ES-I3 (cell line): Measurements from ENCODE around the gene C16orf87.

Experiments
- H3K36me3 ChIP-seq: 2 replicates; pipeline ENCODE4 v1.6.1; 2013; ENCODE audit warnings: mild to moderate bottlenecking, low read length, control low read depth, moderate library complexity; ENCODE audit not compliant: insufficient read depth
- H3K4me1 ChIP-seq: 2 replicates; pipeline ENCODE4 v1.6.1; 2013; ENCODE audit warnings: mild to moderate bottlenecking, control low read depth, low read length; ENCODE audit not compliant: insufficient read depth
- H3K9ac ChIP-seq: 2 replicates; pipeline ENCODE4 v1.6.1; 2013; ENCODE audit warnings: low read depth, mild to moderate bottlenecking, low read length, moderate library complexity
- H3K9me3 ChIP-seq: 2 replicates; pipeline ENCODE4 v1.6.1; 2013; ENCODE audit warnings: mild to moderate bottlenecking, low read length, moderate library complexity; ENCODE audit not compliant: control insufficient read depth, insufficient read depth

The C16orf87 gene

DNA sequence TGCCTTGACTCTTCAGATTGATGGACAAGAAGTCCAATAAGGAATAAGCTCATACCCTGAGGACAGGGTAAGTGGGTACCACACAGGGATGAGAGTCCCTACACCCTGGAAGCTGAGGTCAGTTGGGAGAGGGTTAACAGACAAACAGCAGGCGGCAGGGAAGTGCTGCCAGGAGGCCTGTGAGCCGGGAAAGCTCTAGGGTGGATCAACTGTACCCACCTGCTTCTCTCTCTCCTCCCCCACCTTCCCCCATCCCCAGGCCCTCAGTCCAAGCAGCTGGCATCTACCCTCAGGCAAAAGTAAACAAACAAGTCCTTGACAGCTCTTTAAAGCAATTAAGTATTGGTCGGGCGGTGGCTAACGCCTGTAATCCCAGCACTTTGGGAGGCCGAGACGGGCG lies 62.2 kb downstream of the C16orf87 start:
- Histone ChIP-seq H3K4me1 (no peaks in the 10 kb centered on the region), H3K9me3 (no peaks in the 10 kb centered on the region), H3K9ac (no peak overlapping the region), H3K36me3 (no peaks in the 10 kb centered on the region)

DNA sequence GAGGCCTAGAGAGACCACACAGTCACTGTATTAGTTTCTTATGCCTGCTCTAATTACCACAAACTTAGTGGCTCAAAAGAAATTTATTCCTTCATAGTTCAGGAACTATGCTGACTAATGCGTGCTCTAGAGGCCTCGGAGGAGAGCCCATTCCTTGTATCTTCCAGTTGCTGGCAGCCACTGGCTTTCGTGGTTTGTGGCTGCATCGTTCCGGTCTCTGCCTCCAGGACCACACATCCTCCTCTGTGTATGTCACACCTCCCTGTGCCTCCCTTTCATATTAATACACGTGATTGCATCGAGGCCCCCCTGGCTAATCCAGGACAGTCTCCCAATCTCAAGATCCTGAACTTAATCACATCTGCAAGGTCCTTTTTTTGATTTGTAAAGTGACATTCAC lies 65.9 kb downstream of the C16orf87 start:
- Histone ChIP-seq H3K9me3 (no peaks in the 10 kb centered on the region), H3K4me1 (no peaks in the 10 kb centered on the region)

DNA sequence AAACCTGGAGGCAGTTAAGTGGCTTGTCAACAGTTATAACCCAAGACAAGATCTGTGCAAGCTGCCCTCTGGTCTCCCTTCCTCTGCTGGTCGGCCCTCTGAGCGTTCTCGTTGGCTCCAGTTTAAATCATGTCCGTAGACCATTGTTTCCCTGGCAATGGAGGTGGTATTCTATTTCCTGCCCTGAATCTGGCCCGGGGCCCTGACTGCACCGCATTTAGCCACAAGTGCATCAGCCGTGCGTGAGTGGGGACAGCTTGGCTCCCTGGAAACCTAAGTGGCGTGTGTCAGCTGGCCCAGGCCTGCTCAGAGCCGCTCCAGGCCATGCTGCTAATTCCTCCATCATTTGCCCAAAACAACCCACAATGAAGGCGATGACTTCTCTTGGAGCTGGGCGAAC lies 67.8 kb downstream of the C16orf87 start:
- H3K9me3 ChIP-seq = no peaks in the 10 kb centered on the region
- no peaks in the 10 kb centered on the region for H3K36me3 ChIP-seq
- no peak overlapping the region for H3K9ac ChIP-seq
- no peaks in the 10 kb centered on the region; the same call in 1 of the 2 replicates for H3K4me1 ChIP-seq

More for the DNA sequence above, 65.9 kb downstream of the C16orf87 start:
- Histone ChIP-seq H3K9ac (no peak overlapping the region), H3K36me3 (no peaks in the 10 kb centered on the region)

DNA sequence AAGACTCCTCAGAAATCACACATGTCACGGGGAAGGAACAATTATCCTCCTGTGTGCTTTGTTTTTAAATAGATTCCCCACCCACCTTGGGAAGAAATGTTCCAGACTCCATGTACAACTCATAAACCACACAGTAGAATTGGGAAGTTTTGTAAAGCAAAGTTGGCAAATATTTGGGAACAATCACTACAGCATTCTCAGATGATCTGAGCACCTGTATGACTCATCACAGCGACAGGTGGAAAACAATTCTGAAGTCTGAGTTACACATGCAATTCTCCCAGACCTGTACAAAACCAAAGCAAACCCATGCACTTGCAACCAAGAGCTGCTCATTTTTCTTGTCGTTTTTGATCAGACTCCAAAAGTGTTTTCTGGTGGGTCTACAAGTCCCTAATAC lies 68.4 kb downstream of the C16orf87 start:
- Histone ChIP-seq H3K9ac (no peak overlapping the region), H3K9me3 (no peaks in the 10 kb centered on the region), H3K4me1 (peaks cover 3% of the 10 kb centered on the region; the same call in 1 of the 2 replicates), H3K36me3 (no peaks in the 10 kb centered on the region)

DNA sequence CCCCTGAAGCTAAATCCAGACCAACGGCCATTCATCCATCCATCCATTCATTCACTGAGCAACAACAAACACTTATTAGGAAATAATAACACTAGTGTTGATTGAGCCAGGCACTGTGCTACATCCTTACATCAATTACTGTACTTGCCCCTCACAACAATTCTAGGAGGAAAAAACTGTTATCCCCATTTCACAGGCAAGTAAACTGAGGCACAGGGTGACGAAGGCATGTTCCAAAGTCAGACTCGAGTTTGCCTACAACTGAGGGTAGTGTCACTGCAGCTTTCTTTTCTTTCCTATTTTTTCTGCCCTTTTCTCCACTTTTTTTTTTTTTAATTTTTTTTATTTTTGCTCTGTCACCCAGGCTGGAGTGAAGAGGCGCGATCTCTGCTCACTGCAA lies 71.7 kb downstream of the C16orf87 start:
- Histone ChIP-seq H3K9me3 (no peaks in the 10 kb centered on the region), H3K9ac (no peak overlapping the region), H3K4me1 (peaks cover 3% of the 10 kb centered on the region; the same call in 1 of the 2 replicates), H3K36me3 (no peaks in the 10 kb centered on the region)

DNA sequence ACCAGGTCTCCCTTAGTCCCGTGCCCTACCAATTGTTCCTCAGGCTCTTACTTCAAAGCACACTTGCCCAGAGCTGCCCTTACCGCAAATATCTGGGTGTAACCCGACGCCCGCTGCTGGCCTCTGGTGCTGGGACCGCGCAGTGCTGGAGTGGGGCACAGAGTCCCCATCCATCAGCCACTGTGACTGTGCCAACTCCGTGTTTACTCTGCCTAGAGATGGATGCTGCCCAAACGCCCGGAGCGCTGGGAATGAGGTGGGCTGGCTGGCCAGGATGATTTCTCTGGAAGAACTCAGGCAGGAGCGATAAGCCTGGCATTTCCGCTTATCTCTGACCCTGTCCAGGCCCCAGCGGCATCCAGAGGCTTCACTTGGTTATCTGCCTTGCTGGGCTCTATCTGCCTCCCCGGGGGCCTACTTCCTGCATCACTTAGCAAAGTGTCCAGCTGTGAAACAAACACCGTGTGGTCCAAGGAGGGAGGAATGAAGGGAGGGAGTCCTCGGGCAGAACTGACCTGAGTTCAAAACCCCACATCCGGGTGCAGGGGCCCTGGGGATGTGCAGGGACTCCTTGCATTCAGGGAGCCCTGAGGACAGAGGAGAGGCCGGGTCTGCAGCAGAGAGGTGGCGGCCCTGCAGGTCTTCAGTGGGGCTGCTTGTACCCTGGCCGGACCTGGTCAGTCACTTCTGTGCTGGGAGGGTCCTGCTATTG lies 73.5 kb downstream of the C16orf87 start:
- no peak overlapping the region for H3K9ac ChIP-seq
- peaks cover 3% of the 10 kb centered on the region; the same call in 1 of the 2 replicates for H3K4me1 ChIP-seq
- no peaks in the 10 kb centered on the region for H3K36me3 ChIP-seq
- no peaks in the 10 kb centered on the region for H3K9me3 ChIP-seq

DNA sequence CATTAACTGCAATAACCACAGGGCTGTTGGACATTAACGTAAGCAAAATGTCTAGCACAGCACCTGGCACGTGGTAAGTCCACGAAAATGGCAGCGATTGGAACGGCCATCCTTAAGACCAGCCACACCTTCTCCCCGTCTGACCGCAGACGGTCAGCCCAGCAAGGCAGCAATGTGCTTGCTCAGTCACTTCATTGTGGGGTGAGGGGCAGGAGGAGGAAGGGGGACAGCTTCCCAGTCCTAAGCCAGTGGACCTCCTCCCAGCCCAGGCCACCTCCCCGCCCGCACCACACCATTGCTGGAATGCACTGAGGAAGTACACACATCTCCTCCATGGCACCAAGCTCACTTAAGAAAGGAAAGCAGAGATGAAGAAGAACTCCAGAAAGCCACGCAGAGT lies 74.2 kb downstream of the C16orf87 start:
- Histone ChIP-seq H3K36me3 (no peaks in the 10 kb centered on the region), H3K4me1 (peaks cover 3% of the 10 kb centered on the region; the same call in 1 of the 2 replicates), H3K9me3 (no peaks in the 10 kb centered on the region), H3K9ac (no peak overlapping the region)

DNA sequence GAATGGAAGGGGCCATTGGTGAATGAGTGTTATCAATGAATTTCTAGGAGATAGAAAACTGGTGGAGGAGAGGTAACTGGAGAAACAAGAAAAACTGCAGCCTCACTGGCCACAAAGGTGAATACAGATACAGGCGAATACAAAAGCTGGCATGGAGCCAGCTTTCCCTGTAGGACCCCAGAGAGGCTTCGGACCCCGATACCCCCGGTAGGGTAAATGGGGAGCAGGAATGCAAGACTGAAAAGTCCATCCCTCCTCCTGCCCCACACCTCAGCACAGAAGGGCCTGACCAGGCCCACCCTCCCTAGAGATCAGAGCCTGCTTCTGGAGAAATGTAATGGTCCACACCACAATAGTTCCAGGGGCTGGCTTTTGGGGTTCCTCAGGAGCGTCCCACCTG lies 78.0 kb downstream of the C16orf87 start:
- no peak overlapping the region for H3K9ac ChIP-seq
- no peaks in the 10 kb centered on the region for H3K9me3 ChIP-seq
- peaks cover 22% of the 10 kb centered on the region; the same call in 1 of the 2 replicates for H3K4me1 ChIP-seq
- no peaks in the 10 kb centered on the region for H3K36me3 ChIP-seq

DNA sequence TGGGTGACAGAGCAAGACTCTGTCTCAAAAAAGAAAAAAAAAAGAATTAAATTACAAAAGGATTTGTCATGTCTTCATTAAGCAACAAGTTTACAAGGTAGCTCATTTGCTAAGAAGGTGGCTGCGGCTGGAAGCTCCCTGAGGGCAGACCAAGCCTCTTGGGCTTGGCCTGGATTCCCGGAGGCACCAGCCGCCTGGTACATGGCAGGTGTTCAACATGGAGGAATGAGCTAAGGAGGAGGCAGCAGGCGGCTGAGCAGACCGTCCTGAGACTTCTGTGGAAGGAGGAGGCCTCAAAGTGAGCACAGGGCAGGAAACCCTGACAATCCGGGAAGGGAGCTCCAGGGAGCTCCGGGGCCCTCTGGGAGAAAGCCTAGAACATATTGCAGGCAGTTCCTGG lies 79.6 kb downstream of the C16orf87 start:
- Histone ChIP-seq H3K4me1 (peaks cover 34% of the 10 kb centered on the region; the same call in 1 of the 2 replicates), H3K9ac (no peak overlapping the region), H3K9me3 (no peaks in the 10 kb centered on the region), H3K36me3 (no peaks in the 10 kb centered on the region)

DNA sequence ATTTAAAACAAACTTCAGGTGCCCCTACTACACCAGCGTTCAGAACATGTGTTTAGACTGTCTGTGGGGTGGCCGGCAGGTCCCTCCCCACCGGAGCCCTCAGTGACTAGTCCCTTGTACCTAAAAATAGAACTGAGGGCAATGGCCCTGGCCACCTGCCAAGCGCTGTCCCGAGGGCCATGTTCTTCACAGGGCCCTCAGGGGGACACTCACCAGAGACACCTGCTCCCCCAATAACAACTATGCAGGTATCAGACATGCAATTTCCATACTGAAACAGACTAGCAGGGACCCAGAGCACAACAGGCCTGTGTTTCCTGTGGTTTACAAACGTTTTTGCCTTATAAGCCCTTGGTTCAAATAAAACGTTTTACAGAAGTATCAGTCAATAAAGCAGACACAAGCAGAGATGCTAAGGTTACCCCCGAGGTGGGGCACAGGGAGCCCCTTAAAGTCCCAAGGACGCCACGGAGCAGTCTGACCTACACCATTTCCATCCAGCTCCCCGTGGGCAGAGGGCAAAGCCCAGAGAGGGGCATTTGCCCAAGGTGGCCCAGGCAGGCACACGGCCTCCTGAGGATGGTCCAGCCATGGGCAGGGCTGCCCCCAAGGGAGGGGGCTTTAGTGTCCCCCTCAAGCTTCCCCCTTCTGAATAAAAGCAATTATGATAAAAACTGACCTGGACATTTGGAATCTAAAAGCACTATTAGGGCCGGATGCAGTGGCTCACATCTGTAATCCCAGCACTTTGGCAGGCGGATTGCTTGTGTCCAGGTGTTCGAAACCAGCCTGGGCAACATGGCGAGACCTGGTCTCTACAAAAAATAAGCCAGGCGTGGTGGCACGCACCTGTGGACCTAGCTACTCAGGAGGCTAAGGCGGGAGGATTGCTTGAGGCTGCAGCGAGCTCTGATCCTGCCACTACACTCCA lies 81.9 kb downstream of the C16orf87 start:
- Histone ChIP-seq H3K4me1 (peaks cover 34% of the 10 kb centered on the region; the same call in 1 of the 2 replicates), H3K9ac (no peak overlapping the region), H3K36me3 (no peaks in the 10 kb centered on the region), H3K9me3 (no peaks in the 10 kb centered on the region)

DNA sequence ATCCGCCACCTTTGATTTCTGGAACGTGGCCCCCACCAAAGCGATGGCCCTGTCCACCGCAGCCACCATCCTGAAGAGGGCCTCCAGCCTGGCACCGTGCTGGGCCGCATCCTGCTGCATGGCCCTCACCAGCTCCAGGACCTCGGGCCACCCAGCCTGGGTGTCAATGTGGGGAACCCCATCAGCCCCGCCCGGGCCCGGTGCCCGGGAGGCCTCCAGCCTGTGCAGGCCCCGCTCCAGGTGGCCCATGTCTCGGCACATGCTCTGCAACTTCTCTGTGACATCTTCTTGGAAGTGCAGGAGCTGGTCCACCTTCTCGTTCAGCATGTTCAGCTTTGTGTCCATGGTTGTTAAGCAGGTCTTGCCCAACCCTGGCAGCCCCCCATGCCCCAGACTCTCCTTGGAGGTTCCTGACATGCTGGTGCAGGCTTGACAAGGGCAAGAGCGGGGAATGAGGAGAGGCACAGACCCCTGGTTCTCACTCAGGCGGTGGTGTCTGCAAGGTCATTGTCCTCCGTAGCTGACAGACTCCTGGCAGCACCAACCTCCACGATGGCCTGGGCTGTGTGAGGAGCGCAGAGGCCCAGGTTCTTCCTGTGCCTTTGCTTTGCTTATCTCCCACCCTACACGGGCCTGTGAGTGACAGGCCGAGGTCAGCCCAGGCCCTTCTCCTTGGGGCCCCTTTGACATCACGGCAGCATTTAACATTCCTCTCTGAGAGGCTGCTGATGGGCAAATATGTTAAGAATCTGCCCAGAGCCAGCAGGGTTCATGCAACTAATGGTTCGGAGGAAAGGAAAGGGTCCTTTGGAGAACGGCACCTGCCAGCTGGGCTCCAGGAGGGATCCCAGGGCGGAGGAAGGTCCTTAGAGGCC lies 83.0 kb downstream of the C16orf87 start, which contains the start of gene MYLK3:
Gene MYLK3 (minus strand): TSS at position 568 of the 875 bp plus-strand sequence. CDS start 151 bp downstream, at position 417.
- H3K4me1 ChIP-seq = peaks cover 41% of the 10 kb centered on the region; the same call in 1 of the 2 replicates
- H3K9ac ChIP-seq = no peak within 1 kb of the TSS
- H3K36me3 ChIP-seq = no peaks in the 10 kb centered on the region
- no peaks in the 10 kb centered on the region for H3K9me3 ChIP-seq

DNA sequence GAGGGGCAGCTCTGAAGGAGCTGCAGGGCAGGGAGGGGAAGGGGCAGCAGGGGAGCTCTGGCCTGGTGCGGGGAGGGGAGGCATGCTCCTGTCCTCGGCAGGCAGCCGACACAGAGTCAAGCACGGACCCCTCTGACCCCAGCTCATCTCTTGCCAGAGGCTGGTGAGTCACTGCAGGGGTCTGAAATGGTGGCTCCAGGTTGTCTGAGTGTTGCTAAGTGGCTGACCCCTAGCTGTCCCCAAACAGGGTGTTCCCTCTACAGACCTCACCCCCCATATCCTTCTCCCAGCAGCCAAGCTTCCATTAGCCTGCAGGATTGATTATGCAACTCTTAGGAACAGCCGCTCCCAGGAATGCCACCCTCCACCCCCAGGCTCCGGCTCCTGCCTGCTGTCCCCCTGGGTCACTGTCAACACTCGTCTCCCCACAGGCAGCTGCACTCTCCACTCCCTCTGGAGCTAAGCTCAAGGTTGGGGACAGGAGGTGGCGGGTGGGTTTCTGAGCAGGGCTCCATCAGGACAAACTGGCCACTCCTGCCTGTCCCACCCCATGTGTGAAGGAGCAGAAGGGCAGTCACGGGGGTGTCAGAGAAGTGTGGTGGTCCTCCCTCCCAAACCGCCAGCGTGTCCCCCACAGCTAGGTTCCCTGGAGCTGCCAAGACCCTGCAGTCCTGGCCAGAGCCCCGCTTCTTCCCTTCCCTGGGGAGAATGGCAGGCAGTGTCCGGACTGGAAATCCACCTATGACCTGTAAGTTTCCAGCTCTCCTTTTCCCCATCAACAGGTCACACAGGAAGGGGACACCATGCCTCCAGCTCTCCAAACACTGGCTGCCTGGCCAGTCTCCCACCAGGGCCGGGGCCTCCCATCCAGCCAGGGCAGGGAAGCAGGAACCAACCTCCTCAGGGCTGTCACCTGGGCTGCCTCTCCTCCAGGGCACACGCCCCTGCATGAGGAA lies 83.9 kb downstream of the C16orf87 start:
- Histone ChIP-seq H3K36me3 (no peaks in the 10 kb centered on the region), H3K9ac (no peak overlapping the region), H3K9me3 (no peaks in the 10 kb centered on the region), H3K4me1 (peaks cover 45% of the 10 kb centered on the region)
